GM23338 (cell line): ENCODE measurements around the gene FAM219A. TPM values are rescaled to one million over a fixed set of nuclear protein-coding genes. Genes with fewer than 3 reads are reported as not detected.
"Not testable (repeated sequence)": the region's sequence is repeated elsewhere in the genome, so short reads cannot be mapped to it uniquely, and the experiment has no call there.

Experiments
- ATAC-seq: fragments of 200-7000 bp; cut with Tn5 transposase; 3 replicates; pipeline ENCODE4 v1.9.1; 2020
- DNase-seq: peaks from one replicate; pipeline ENCODE4 v3.0.0-alpha.2; 2015; ENCODE audit warnings: low spot score
- H2AFZ ChIP-seq: fragments of 200-600 bp; sonication (generic); 2 replicates; pipeline ENCODE4 v1.8.0; 2016; ENCODE audit warnings: antibody characterized with exemption, mild to moderate bottlenecking, moderate library complexity
- H3F3A ChIP-seq: fragments of 200-600 bp; sonication (generic); replicated peaks from 2 replicates; pipeline ENCODE4 v1.8.0; 2017; ENCODE audit warnings: antibody characterized with exemption, mixed run types, low read depth
- H3K27ac ChIP-seq: fragments of 200-600 bp; sonication (generic); 2 replicates; pipeline ENCODE4 v1.6.1; 2016; ENCODE audit warnings: low read depth
- H3K27me3 ChIP-seq: fragments of 200-600 bp; sonication (generic); 2 replicates; pipeline ENCODE4 v1.8.0; 2016; ENCODE audit warnings: mild to moderate bottlenecking, mixed run types, moderate library complexity; ENCODE audit not compliant: insufficient read depth
- H3K36me3 ChIP-seq: fragments of 200-600 bp; sonication (generic); 2 replicates; pipeline ENCODE4 v1.8.0; 2016; ENCODE audit warnings: mild to moderate bottlenecking; ENCODE audit not compliant: insufficient read depth
- H3K4me1 ChIP-seq: fragments of 200-600 bp; sonication (generic); 2 replicates; pipeline ENCODE4 v1.8.0; 2016; ENCODE audit warnings: mild to moderate bottlenecking, moderate library complexity; ENCODE audit not compliant: insufficient read depth
- H3K4me2 ChIP-seq: fragments of 200-600 bp; sonication (generic); 2 replicates; pipeline ENCODE4 v1.7.1; 2017; ENCODE audit warnings: mixed run types
- H3K4me3 ChIP-seq: fragments of 200-600 bp; sonication (generic); 2 replicates; pipeline ENCODE4 v1.6.1; 2016; ENCODE audit warnings: mixed run types
- H3K79me2 ChIP-seq: fragments of 200-600 bp; sonication (generic); replicated peaks from 2 replicates; pipeline ENCODE4 v1.8.0; 2017; ENCODE audit warnings: mild to moderate bottlenecking; ENCODE audit not compliant: insufficient read depth
- H3K9me2 ChIP-seq: fragments of 200-600 bp; sonication (generic); 2 replicates; pipeline ENCODE4 v1.8.0; 2017; ENCODE audit not compliant: insufficient read depth
- H4K20me1 ChIP-seq: fragments of 200-600 bp; sonication (generic); replicated peaks from 2 replicates; pipeline ENCODE4 v1.8.0; 2017; ENCODE audit warnings: mild to moderate bottlenecking; ENCODE audit not compliant: insufficient read depth
- H3K27ac Mint-ChIP-seq: 2 replicates; pipeline ENCODE4 v1.8.0; 2020; ENCODE audit warnings: inconsistent platforms, mild to moderate bottlenecking, moderate library complexity, mixed read lengths
- H3K27me3 Mint-ChIP-seq: 3 replicates; pipeline ENCODE4 v1.8.0; 2022; ENCODE audit warnings: low read depth, mild to moderate bottlenecking, moderate library complexity, mixed read lengths, inconsistent platforms; ENCODE audit not compliant: insufficient read depth, poor library complexity
- H3K36me3 Mint-ChIP-seq: 3 replicates; pipeline ENCODE4 v1.8.0; 2021; ENCODE audit warnings: low read depth, mild to moderate bottlenecking, inconsistent platforms, moderate library complexity, mixed read lengths
- H3K4me1 Mint-ChIP-seq: 3 replicates; pipeline ENCODE4 v1.8.0; 2020; ENCODE audit warnings: mild to moderate bottlenecking, inconsistent platforms, mixed read lengths
- H3K4me3 Mint-ChIP-seq: 3 replicates; pipeline ENCODE4 v1.8.0; 2021; ENCODE audit warnings: moderate library complexity, mild to moderate bottlenecking, inconsistent platforms, mixed read lengths
- H3K9me3 Mint-ChIP-seq: 3 replicates; pipeline ENCODE4 v1.8.0; 2020; ENCODE audit warnings: moderate library complexity, mild to moderate bottlenecking, inconsistent platforms, mixed read lengths
- CTCF ChIP-seq, 2 experiments: fragments of 200-600 bp in 1 of 2; sonication (generic) in 1 of 2; conservative IDR thresholded peaks; 2 replicates each; pipeline versions ENCODE4 v1.5.1 to v1.6.1; 2016 to 2017; ENCODE audit warnings: antibody characterized with exemption in 2 of 2, low read depth in 2 of 2, mild to moderate bottlenecking in 2 of 2, moderate library complexity in 1 of 2
- EZH2phosphoT487 ChIP-seq: fragments of 200-600 bp; sonication (generic); IDR thresholded peaks from one replicate; pipeline ENCODE4 v1.8.1; 2018; ENCODE audit warnings: antibody characterized with exemption; ENCODE audit not compliant: unreplicated experiment
- ZNF114 ChIP-seq: fragments of 250-450 bp; sonication (Bioruptor Pico); IDR thresholded peaks from 2 replicates; pipeline ENCODE4 v1.5.0; 2020; ENCODE audit warnings: mild to moderate bottlenecking, moderate library complexity
- polyA plus RNA-seq: library from polyadenylated mRNA; unstranded; fragments of >200 nt; fragmentation: Nextera tagmentation; extraction: Ambion mirVana; gene quantifications from 2 replicates; pipeline ENCODE4 v1.2.1, GENCODE V29; 2016
- total RNA-seq: library from RNA; depleted of rRNA; stranded (reverse); fragments of >200 nt; shearing (Covaris generic); gene quantifications from 2 replicates; pipeline ENCODE4 v1.2.3, GENCODE V29; 2014

The FAM219A gene
- total and polyA plus RNA-seq, 2 experiments from 2014 or later: 3.8 to 7.2 TPM

GRCh38 chr9:34438465-34438864 lies 19.9 kb downstream of the FAM219A start:
- not testable (repeated sequence) for DNase-seq, H3K9me2 ChIP-seq, H3K4me2 ChIP-seq, H3K27me3 Mint-ChIP-seq, H4K20me1 ChIP-seq, H3K36me3 Mint-ChIP-seq, H3K4me3 Mint-ChIP-seq, H2AFZ ChIP-seq, H3F3A ChIP-seq, ATAC-seq, H3K4me3 ChIP-seq, H3K27me3 ChIP-seq, H3K36me3 ChIP-seq, H3K9me3 Mint-ChIP-seq, H3K27ac ChIP-seq, H3K4me1 ChIP-seq, H3K27ac Mint-ChIP-seq, H3K79me2 ChIP-seq
- H3K4me1 Mint-ChIP-seq: peaks cover 12% of the 10 kb centered on the region

- not testable (repeated sequence) for H3K27me3 ChIP-seq, H3K9me2 ChIP-seq, H3K36me3 ChIP-seq, H3K9me3 Mint-ChIP-seq, H3K27ac Mint-ChIP-seq, H3K4me1 Mint-ChIP-seq, H2AFZ ChIP-seq, DNase-seq, H3K4me1 ChIP-seq, H3K4me3 Mint-ChIP-seq, H3F3A ChIP-seq, H3K27me3 Mint-ChIP-seq, H3K4me3 ChIP-seq, H3K79me2 ChIP-seq, H3K4me2 ChIP-seq, H3K27ac ChIP-seq, H3K36me3 Mint-ChIP-seq, ATAC-seq
- peaks cover 10% of the 10 kb centered on the region; the same call in 1 of the 2 replicates for H4K20me1 ChIP-seq
Measured at GRCh38 chr9:34437926-34438307, 20.5 kb downstream of the FAM219A start.

GRCh38 chr9:34437006-34437925 lies 21.1 kb downstream of the FAM219A start:
- Histone ChIP-seq H3K4me1 (no peaks in the 10 kb centered on the region), H3K4me3 (no peak overlapping the region), H3K9me2 (no peaks in the 10 kb centered on the region), H4K20me1 (peaks cover 10% of the 10 kb centered on the region; the same call in 1 of the 2 replicates), H3F3A (no peaks in the 10 kb centered on the region), H3K4me2 (no peak overlapping the region), H3K27ac (no peak overlapping the region), H3K36me3 (no peaks in the 10 kb centered on the region), H2AFZ (no peak overlapping the region), H3K79me2 (no peaks in the 10 kb centered on the region), H3K27me3 (no peaks in the 10 kb centered on the region)
- Mint-ChIP-seq H3K27ac (no peak overlapping the region), H3K9me3 (no peaks in the 10 kb centered on the region; the same call in 2 of the 3 replicates), H3K27me3 (peaks cover 2% of the 10 kb centered on the region), H3K4me3 (no peak overlapping the region), H3K36me3 (peaks cover 4% of the 10 kb centered on the region; the same call in 2 of the 3 replicates), H3K4me1 (peaks cover 7% of the 10 kb centered on the region; the same call in 1 of the 3 replicates)
- DNase-seq: peak; percentile 95
- peak; percentile 99 for ATAC-seq
- TF ChIP-seq ZNF114 (CRISPR knock-in tag) (no peak), EZH2phosphoT487 (no peak), CTCF (conservative IDR thresholded peaks at IDR 0.05; ENCODE audit: low read depth in 2 of 2) (peak; percentile 93 to 94)
